ENCODE results near the gene FZD7.

- TF ChIP-seq, protein P1, sequence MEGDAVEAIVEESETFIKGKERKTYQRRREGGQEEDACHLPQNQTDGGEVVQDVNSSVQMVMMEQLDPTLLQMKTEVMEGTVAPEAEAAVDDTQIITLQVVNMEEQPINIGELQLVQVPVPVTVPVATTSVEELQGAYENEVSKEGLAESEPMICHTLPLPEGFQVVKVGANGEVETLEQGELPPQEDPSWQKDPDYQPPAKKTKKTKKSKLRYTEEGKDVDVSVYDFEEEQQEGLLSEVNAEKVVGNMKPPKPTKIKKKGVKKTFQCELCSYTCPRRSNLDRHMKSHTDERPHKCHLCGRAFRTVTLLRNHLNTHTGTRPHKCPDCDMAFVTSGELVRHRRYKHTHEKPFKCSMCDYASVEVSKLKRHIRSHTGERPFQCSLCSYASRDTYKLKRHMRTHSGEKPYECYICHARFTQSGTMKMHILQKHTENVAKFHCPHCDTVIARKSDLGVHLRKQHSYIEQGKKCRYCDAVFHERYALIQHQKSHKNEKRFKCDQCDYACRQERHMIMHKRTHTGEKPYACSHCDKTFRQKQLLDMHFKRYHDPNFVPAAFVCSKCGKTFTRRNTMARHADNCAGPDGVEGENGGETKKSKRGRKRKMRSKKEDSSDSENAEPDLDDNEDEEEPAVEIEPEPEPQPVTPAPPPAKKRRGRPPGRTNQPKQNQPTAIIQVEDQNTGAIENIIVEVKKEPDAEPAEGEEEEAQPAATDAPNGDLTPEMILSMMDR (IDR thresholded peaks at IDR 0.05): no peak
- no peak for TF ChIP-seq POLR2A (IDR thresholded peaks at IDR 0.05)
These were observed 40.7 kb upstream of the FZD7 start for GRCh38 chr2:201992960-201993359.

All from body of pancreas (tissue), 4 donors.